Adrenal gland (tissue), 5 donors: ENCODE measurements around the gene CHST11.

Experiments used
- CTCF ChIP-seq, 6 experiments: fragments of 450-650 bp in 4 of 6; fragments of 200-600 bp in 2 of 6; sonication (generic) in 1 of 6; IDR thresholded peaks; 1 replicate in 5 of 6; 2 replicates in 1 of 6; pipeline versions ENCODE4 v1.5.1 to v1.8.0; 2016 to 2021; ENCODE audit warnings: antibody characterized with exemption in 6 of 6, mild to moderate bottlenecking in 2 of 6, moderate library complexity in 1 of 6
- POLR2A ChIP-seq, 2 donors: fragments of 450-650 bp; IDR thresholded peaks; one replicate each; pipeline ENCODE4 v1.6.1; 2017; ENCODE audit warnings: antibody characterized with exemption in 2 of 2, mild to moderate bottlenecking in 2 of 2, moderate library complexity in 1 of 2
- donor health status: DM: no; HTN: no; CAD: no.

- no peak for TF ChIP-seq CTCF (IDR thresholded peaks at IDR 0.05)
- no peak for TF ChIP-seq POLR2A (IDR thresholded peaks at IDR 0.05)
Observed at GRCh38 chr12:104413330-104413729, 43.4 kb upstream of the CHST11 start.
